Measurements from ENCODE around the gene TSBP1.
A peak's percentile ranks its signal among the peaks of the same experiment; 100 is the strongest.

TSBP1 gene

DNA sequence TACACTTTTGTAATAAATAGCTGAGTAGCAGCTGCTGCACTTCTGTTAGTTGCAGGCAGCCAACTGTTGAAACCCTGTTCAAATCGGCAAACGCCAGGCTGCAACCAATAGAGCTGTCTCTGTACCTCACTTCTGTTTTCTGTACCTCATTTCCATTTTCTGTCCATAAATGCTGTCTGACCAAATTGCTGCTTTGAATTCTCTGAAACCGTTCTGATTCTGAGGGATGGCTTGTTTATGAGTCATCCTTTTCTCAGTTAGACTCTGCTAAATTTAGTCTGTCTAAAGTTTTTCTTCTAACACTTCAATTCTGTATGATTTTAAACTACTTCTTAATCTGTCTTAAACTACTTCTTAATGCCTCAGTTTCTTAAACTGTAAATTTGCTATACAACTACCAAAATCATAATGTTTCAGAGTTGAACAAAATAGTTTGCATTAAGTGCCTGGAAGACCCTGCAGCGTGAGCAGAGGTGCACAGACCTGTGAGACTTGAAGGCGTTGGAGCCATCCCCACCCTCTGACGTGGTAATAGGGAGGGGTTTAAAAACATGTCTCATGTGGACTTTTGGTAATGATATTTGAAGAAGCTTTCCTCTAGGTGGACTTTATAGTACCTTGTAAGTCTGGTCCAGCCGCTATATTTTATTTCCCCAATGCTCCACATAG is 25.7 kb upstream of the TSBP1 start:
- POLR2A ChIA-PET: no interaction called here
- CTCF ChIA-PET: interaction anchor here (2.1 to 11.4 kb wide), 2 partner anchors 14 to 17 kb away, joined by 5 to 125 read pairs; no protein-coding TSS in a partner anchor
- DNase-seq (ENCODE audit: extremely low spot score): peak; percentile 62
- TF ChIP-seq, protein P1, sequence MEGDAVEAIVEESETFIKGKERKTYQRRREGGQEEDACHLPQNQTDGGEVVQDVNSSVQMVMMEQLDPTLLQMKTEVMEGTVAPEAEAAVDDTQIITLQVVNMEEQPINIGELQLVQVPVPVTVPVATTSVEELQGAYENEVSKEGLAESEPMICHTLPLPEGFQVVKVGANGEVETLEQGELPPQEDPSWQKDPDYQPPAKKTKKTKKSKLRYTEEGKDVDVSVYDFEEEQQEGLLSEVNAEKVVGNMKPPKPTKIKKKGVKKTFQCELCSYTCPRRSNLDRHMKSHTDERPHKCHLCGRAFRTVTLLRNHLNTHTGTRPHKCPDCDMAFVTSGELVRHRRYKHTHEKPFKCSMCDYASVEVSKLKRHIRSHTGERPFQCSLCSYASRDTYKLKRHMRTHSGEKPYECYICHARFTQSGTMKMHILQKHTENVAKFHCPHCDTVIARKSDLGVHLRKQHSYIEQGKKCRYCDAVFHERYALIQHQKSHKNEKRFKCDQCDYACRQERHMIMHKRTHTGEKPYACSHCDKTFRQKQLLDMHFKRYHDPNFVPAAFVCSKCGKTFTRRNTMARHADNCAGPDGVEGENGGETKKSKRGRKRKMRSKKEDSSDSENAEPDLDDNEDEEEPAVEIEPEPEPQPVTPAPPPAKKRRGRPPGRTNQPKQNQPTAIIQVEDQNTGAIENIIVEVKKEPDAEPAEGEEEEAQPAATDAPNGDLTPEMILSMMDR (IDR thresholded peaks at IDR 0.05; ENCODE audit: control extremely low read depth, extremely low read depth, low read depth, missing control alignments): no peak

GRCh38 chr6:32396028-32396427 is 24.3 kb upstream of the TSBP1 start:
- DNase-seq (ENCODE audit: extremely low spot score): no peak
- CTCF ChIA-PET: interaction anchor here (11.4 kb wide), 1 partner anchor 18 kb away, joined by 125 read pairs; no protein-coding TSS in a partner anchor
- TF ChIP-seq, protein P1 (IDR thresholded peaks at IDR 0.05; ENCODE audit: control extremely low read depth, extremely low read depth, low read depth, missing control alignments): no peak
- POLR2A ChIA-PET: no interaction called here

DNA sequence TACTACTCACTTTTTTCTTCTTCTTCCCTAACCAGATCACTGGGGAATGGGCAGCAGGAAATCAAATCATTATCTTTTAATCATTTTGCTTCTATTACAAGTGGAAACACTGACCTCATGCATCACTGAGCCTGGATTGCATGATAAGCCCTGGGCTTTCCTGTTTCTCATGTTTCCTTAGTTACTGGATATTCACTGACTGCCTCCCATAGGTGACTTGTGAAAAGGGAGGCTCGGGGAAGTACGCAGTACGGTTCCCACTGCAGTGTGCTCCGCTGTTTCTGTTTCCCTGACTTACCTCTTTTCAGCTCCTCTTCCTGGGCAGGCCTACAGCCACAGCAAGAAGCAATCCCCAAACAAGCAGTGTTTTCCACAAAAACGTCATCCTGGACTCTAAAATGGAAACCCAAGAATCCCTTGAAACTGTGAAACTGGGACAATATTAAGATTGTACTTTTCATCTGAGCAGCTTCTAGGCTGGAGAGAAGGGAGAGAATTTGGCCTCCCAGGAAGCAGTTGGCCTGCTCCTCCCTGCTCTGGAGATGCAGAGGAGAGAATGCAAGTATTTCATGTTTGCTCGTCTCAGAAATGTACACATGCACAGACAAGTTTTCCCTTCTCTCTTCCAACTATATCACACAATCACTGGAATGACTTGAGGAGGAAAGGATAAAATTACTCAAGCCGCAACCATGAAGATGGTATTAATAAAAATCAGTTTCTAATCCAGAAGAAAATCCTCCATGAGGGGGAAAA is 22.1 kb upstream of the TSBP1 start:
- TF ChIP-seq, protein P1 (IDR thresholded peaks at IDR 0.05; ENCODE audit: control extremely low read depth, extremely low read depth, low read depth, missing control alignments): no peak
- DNase-seq (ENCODE audit: extremely low spot score): no peak
- ChIA-PET CTCF (no interaction called here), POLR2A (no interaction called here)

DNA sequence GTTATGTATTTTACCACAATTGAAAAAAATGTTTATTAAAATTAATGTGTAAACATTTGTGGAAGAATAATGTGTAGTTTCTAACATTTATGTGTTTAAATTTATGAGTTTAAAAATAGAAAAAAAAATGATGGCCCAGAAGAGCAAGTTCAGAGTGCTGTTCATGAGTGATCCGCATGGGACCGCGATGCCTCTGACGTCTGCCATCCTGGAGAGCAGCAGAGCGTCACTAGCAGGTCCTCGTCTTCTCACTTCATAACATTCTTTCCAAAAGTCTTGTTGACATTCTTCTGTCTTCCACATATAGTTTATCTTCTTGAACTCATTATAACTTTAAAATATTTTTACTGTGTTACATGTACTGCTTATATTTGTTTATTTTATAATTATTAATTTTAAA is 19.8 kb upstream of the TSBP1 start:
- POLR2A ChIA-PET: no interaction called here
- TF ChIP-seq, protein P1 (IDR thresholded peaks at IDR 0.05; ENCODE audit: control extremely low read depth, extremely low read depth, low read depth, missing control alignments): no peak

GRCh38 chr6:32387589-32388340 is 16.1 kb upstream of the TSBP1 start:
- CTCF ChIA-PET: interaction anchor here (1.5 kb wide), 1 partner anchor 12 kb away, joined by 4 read pairs; no protein-coding TSS in a partner anchor
- DNase-seq (ENCODE audit: extremely low spot score): no peak
- POLR2A ChIA-PET: interaction anchor here (0.6 kb wide), 1 partner anchor 59 kb away, joined by 4 read pairs; no protein-coding TSS in a partner anchor
- TF ChIP-seq, protein P1 (IDR thresholded peaks at IDR 0.05; ENCODE audit: control extremely low read depth, extremely low read depth, low read depth, missing control alignments): no peak

More for the DNA sequence above, 19.8 kb upstream of the TSBP1 start:
- CTCF ChIA-PET: no interaction called here
- no peak for DNase-seq (ENCODE audit: extremely low spot score)

- no peak for DNase-seq (ENCODE audit: extremely low spot score)
- ChIA-PET POLR2A (no interaction called here), CTCF (no interaction called here)
- TF ChIP-seq, protein P1 (IDR thresholded peaks at IDR 0.05; ENCODE audit: control extremely low read depth, extremely low read depth, low read depth, missing control alignments): no peak
Measured at GRCh38 chr6:32386040-32386439, 14.3 kb upstream of the TSBP1 start.
